CD14-positive monocyte (primary cell): ENCODE results near the gene ST6GALNAC3. TPM values are rescaled to one million over a fixed set of nuclear protein-coding genes. Genes with fewer than 3 reads are reported as not detected.

Experiments used
- DNase-seq, 3 donors: peaks; one replicate each; pipeline ENCODE4 v3.0.0-alpha.2; 2011 to 2022
- H2AFZ ChIP-seq: 2 replicates; pipeline ENCODE4 v1.6.0; 2012; ENCODE audit warnings: mild to moderate bottlenecking, low read depth, low read length, inconsistent platforms; ENCODE audit not compliant: insufficient read depth, poor library complexity, severe bottlenecking
- H3K27ac ChIP-seq, 2 donors: 1 replicate in 1 of 2; 2 replicates in 1 of 2; pipeline ENCODE4 v1.5.1; 2012 to 2013; ENCODE audit warnings: low read length in 2 of 2, control low read depth in 1 of 2, inconsistent platforms in 1 of 2, low read depth in 1 of 2, mild to moderate bottlenecking in 1 of 2
- H3K27me3 ChIP-seq, 2 donors: one replicate each; pipeline versions ENCODE4 v1.6.0 to v1.6.1; 2011 to 2013; ENCODE audit warnings: low read length in 2 of 2; ENCODE audit not compliant: control insufficient read depth in 2 of 2, insufficient read depth in 2 of 2
- H3K36me3 ChIP-seq, 2 donors: replicated peaks in 1 of 2; 1 replicate in 1 of 2; 2 replicates in 1 of 2; pipeline versions ENCODE4 v1.5.1 to v1.6.1; 2012 to 2013; ENCODE audit warnings: low read length in 2 of 2, control low read depth in 1 of 2, inconsistent platforms in 1 of 2, mild to moderate bottlenecking in 1 of 2; ENCODE audit not compliant: insufficient read depth in 2 of 2, control insufficient read depth in 1 of 2
- H3K4me1 ChIP-seq, 2 donors: 1 replicate in 1 of 2; 2 replicates in 1 of 2; pipeline versions ENCODE4 v1.5.1 to v1.6.1; 2012 to 2013; ENCODE audit warnings: low read length in 2 of 2, control low read depth in 1 of 2, inconsistent platforms in 1 of 2, mild to moderate bottlenecking in 1 of 2, moderate library complexity in 1 of 2; ENCODE audit not compliant: insufficient read depth in 2 of 2, control insufficient read depth in 1 of 2
- H3K4me2 ChIP-seq: replicated peaks from 2 replicates; pipeline ENCODE3; 2012; ENCODE audit warnings: low read length, moderate library complexity, mild to moderate bottlenecking; ENCODE audit not compliant: poor library complexity, severe bottlenecking; ENCODE audit errors: extremely low read depth
- H3K4me3 ChIP-seq, 3 experiments: fragments of 200-600 bp in 1 of 3; sonication (generic) in 1 of 3; replicated peaks in 1 of 3; 1 replicate in 2 of 3; 2 replicates in 1 of 3; pipeline ENCODE4 v1.5.1; 2011 to 2013; ENCODE audit warnings: low read length in 3 of 3, mild to moderate bottlenecking in 3 of 3, control low read depth in 2 of 3, low read depth in 2 of 3, inconsistent platforms in 1 of 3, moderate library complexity in 1 of 3
- H3K79me2 ChIP-seq: 2 replicates; pipeline ENCODE4 v1.6.0; 2012; ENCODE audit warnings: mild to moderate bottlenecking, control low read depth, inconsistent platforms, low read length, moderate library complexity; ENCODE audit not compliant: insufficient read depth
- H3K9ac ChIP-seq: 2 replicates; pipeline ENCODE4 v1.6.0; 2017; ENCODE audit warnings: low read length, mild to moderate bottlenecking; ENCODE audit not compliant: insufficient read depth, poor library complexity, severe bottlenecking
- H3K9me3 ChIP-seq, 2 donors: replicated peaks in 1 of 2; 1 replicate in 1 of 2; 2 replicates in 1 of 2; pipeline versions ENCODE4 v1.5.1 to v1.6.1; 2012 to 2013; ENCODE audit warnings: low read length in 2 of 2, control low read depth in 1 of 2; ENCODE audit not compliant: control insufficient read depth in 1 of 2, insufficient read depth in 1 of 2
- H4K20me1 ChIP-seq: 2 replicates; pipeline ENCODE4 v1.6.0; 2012; ENCODE audit warnings: mild to moderate bottlenecking, low read length, control low read depth, moderate library complexity; ENCODE audit not compliant: insufficient read depth
- H3K27ac Mint-ChIP-seq, 7 donors: one replicate each; pipeline ENCODE4 v1.8.0; 2020; ENCODE audit warnings: mild to moderate bottlenecking in 7 of 7, mixed read lengths in 7 of 7, moderate library complexity in 6 of 7, inconsistent platforms in 2 of 7
- H3K27me3 Mint-ChIP-seq, 3 donors: one replicate each; pipeline ENCODE4 v1.8.0; 2021 to 2022; ENCODE audit warnings: low read depth in 3 of 3, mild to moderate bottlenecking in 3 of 3, mixed read lengths in 3 of 3, moderate library complexity in 3 of 3, inconsistent platforms in 1 of 3
- H3K36me3 Mint-ChIP-seq, 2 donors: one replicate each; pipeline ENCODE4 v1.8.0; 2020; ENCODE audit warnings: mixed read lengths in 2 of 2, inconsistent platforms in 1 of 2, mild to moderate bottlenecking in 1 of 2
- H3K4me1 Mint-ChIP-seq: one replicate; pipeline ENCODE4 v1.8.0; 2020; ENCODE audit warnings: mild to moderate bottlenecking, mixed read lengths
- H3K4me3 Mint-ChIP-seq, 2 donors: one replicate each; pipeline ENCODE4 v1.8.0; 2020; ENCODE audit warnings: mild to moderate bottlenecking in 2 of 2, mixed read lengths in 2 of 2, moderate library complexity in 1 of 2
- H3K9me3 Mint-ChIP-seq, 7 donors: one replicate each; pipeline ENCODE4 v1.8.0; 2020 to 2022; ENCODE audit warnings: mixed read lengths in 7 of 7, mild to moderate bottlenecking in 6 of 7, moderate library complexity in 6 of 7, inconsistent platforms in 2 of 7
- WGBS: methylation state at CpG from one replicate; pipeline ENCODE4 v1.1.5; 2013; ENCODE audit warnings: missing lambda C conversion rate; ENCODE audit not compliant: insufficient coverage; 5-methylcytosine and 5-hydroxymethylcytosine counted together
- intact Hi-C, 2 donors: fragments of 100-400 bp; cut with micrococcal nuclease; formaldehyde crosslinking; loops; one replicate each; pipeline versions ENCODE4 v1.15.0 to v1.15.1; 2023
- polyA plus RNA-seq, 3 donors: library from polyadenylated mRNA; depleted of rRNA in 1 of 3; unstranded in 2 of 3; stranded (reverse) in 1 of 3; fragments of 300-500 nt in 2 of 3; fragments of >200 nt in 1 of 3; fragmentation: Illumina TruSeq in 2 of 3; gene quantifications; 1 replicate in 2 of 3; 2 replicates in 1 of 3; pipeline ENCODE4 v1.2.3, GENCODE V29; 2012 to 2021
- TF ChIP-seq, protein P1 (sequence below): fragments of 200-600 bp; IDR thresholded peaks from one replicate; pipeline ENCODE4 v1.8.0; 2022; ENCODE audit warnings: antibody characterized with exemption, mild to moderate bottlenecking

Gene ST6GALNAC3
- polyA plus RNA-seq, 3 donors: 6.5 to 9.2 (median 7.6) TPM

DNA sequence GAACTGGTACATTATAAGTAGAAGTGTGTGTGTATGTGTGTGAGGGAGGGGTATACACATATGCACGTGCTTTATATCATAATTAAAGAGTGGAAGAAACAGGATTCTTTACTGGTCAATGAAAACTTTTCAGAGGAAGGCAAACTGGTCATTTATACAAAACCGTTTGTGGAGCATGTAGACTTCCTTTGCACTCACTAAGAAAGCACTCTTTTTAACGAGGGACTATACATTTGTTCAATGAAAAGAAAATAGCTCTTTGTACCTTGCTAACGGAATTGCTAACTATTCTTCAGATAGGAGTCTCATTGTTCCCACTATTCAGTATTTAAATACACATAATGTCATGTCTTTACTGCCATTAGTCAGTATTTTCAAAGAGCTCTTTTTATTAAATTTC is 219.3 kb downstream of the ST6GALNAC3 start:
- Histone ChIP-seq H4K20me1 (peaks cover 3% of the 10 kb centered on the region), H3K9me3 (no peaks in the 10 kb centered on the region), H3K27me3 (no peaks in the 10 kb centered on the region), H3K4me1 (no peaks in the 10 kb centered on the region), H3K4me2 (no peak overlapping the region), H2AFZ (no peak overlapping the region), H3K9ac (no peak overlapping the region), H3K36me3 (no peaks in the 10 kb centered on the region), H3K79me2 (no peaks in the 10 kb centered on the region), H3K4me3 (no peak overlapping the region), H3K27ac (no peak overlapping the region)
- Mint-ChIP-seq H3K36me3 (no peaks in the 10 kb centered on the region), H3K9me3 (no peaks in the 10 kb centered on the region), H3K4me3 (no peak overlapping the region), H3K27ac (no peak overlapping the region), H3K4me1 (peaks cover 6% of the 10 kb centered on the region), H3K27me3 (peaks cover 1 to 2% (median 1%) of the 10 kb centered on the region in 3 donors)
- DNase-seq: no peak
- 83% methylated on average over 1 of the region's 4 CpGs for WGBS
- intact Hi-C loops: no loop called here
- TF ChIP-seq, protein P1, sequence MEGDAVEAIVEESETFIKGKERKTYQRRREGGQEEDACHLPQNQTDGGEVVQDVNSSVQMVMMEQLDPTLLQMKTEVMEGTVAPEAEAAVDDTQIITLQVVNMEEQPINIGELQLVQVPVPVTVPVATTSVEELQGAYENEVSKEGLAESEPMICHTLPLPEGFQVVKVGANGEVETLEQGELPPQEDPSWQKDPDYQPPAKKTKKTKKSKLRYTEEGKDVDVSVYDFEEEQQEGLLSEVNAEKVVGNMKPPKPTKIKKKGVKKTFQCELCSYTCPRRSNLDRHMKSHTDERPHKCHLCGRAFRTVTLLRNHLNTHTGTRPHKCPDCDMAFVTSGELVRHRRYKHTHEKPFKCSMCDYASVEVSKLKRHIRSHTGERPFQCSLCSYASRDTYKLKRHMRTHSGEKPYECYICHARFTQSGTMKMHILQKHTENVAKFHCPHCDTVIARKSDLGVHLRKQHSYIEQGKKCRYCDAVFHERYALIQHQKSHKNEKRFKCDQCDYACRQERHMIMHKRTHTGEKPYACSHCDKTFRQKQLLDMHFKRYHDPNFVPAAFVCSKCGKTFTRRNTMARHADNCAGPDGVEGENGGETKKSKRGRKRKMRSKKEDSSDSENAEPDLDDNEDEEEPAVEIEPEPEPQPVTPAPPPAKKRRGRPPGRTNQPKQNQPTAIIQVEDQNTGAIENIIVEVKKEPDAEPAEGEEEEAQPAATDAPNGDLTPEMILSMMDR: no peak

DNA sequence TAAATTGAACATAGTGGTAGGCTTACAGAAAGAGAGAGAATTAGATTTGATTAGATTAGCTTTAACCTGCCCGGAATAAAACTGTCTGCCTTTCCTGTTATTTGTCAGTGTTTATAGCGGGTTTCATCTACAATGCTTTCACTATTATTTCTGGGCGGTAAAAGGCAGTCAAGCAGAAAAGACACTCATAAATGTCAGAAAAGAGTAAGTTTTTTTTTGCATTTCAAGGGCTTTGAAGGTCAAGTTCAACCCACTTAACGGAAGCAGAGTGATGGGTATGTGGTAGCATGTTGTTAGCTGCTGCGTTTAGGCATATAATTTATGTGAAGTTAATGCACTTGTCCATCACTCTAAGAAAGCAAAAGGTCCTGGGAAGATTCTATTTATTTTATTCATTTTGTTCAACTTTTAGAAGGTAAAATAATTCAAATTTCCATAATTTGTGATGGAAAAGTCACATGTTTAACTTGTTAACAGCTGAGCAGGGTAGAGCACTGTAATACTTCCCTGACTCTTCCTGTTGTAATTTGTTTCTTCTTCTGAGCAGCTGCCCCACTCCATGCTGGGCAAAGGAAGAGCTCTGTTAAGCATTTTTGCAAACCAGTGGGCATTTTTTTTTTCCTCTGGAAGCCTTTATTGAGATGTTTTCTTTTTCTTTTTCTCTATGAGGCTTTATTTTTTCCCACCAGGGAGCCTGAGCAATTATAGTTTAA is 220.1 kb downstream of the ST6GALNAC3 start:
- intact Hi-C loops: no loop called here
- H3K9me3 Mint-ChIP-seq: no peaks in the 10 kb centered on the region
- no peak overlapping the region for H3K4me3 Mint-ChIP-seq
- H3K27ac Mint-ChIP-seq: no peak overlapping the region
- DNase-seq: no peak
- Histone ChIP-seq H3K27me3 (no peaks in the 10 kb centered on the region), H3K79me2 (no peaks in the 10 kb centered on the region), H3K36me3 (no peaks in the 10 kb centered on the region), H3K4me3 (no peak overlapping the region), H3K4me1 (no peaks in the 10 kb centered on the region), H3K9me3 (no peaks in the 10 kb centered on the region), H3K4me2 (no peak overlapping the region), H2AFZ (no peak overlapping the region), H3K9ac (no peak overlapping the region), H3K27ac (no peak overlapping the region), H4K20me1 (peaks cover 3% of the 10 kb centered on the region)
- no CpG with 5 or more reads among the region's 5 CpGs for WGBS
- H3K4me1 Mint-ChIP-seq: peaks cover 6% of the 10 kb centered on the region
- peaks cover 1 to 2% (median 1%) of the 10 kb centered on the region in 3 donors for H3K27me3 Mint-ChIP-seq
- H3K36me3 Mint-ChIP-seq: no peaks in the 10 kb centered on the region
- TF ChIP-seq, protein P1: no peak
